Hepatocyte (in vitro differentiated cells): ENCODE results near the gene NHSL1. TPM values are rescaled to one million over a fixed set of nuclear protein-coding genes. Genes with fewer than 3 reads are reported as not detected.

Source experiments
- DNase-seq: peaks from one replicate; pipeline ENCODE4 v3.0.0-alpha.2; 2016; ENCODE audit warnings: low spot score
- H2AFZ ChIP-seq: fragments of 200-600 bp; sonication (generic); 2 replicates; pipeline ENCODE4 v1.6.0; 2016; ENCODE audit warnings: antibody characterized with exemption, mild to moderate bottlenecking
- H3K27ac ChIP-seq: fragments of 200-600 bp; sonication (generic); 2 replicates; pipeline ENCODE4 v1.5.1; 2016; ENCODE audit warnings: mild to moderate bottlenecking
- H3K27me3 ChIP-seq: fragments of 200-600 bp; sonication (generic); 2 replicates; pipeline ENCODE4 v1.6.1; 2016
- H3K36me3 ChIP-seq: fragments of 200-600 bp; sonication (generic); replicated peaks from 2 replicates; pipeline ENCODE4 v1.5.1; 2016; ENCODE audit warnings: low read depth; ENCODE audit not compliant: insufficient read depth
- H3K4me1 ChIP-seq: fragments of 200-600 bp; sonication (generic); 2 replicates; pipeline ENCODE4 v1.5.1; 2016; ENCODE audit warnings: mild to moderate bottlenecking, moderate library complexity; ENCODE audit not compliant: insufficient read depth
- H3K4me2 ChIP-seq: fragments of 200-600 bp; sonication (generic); 2 replicates; pipeline ENCODE4 v1.6.0; 2016
- H3K4me3 ChIP-seq: fragments of 200-600 bp; sonication (generic); 2 replicates; pipeline ENCODE4 v1.5.1; 2016; ENCODE audit warnings: mild to moderate bottlenecking
- H3K79me2 ChIP-seq: fragments of 200-600 bp; sonication (generic); 2 replicates; pipeline ENCODE4 v1.6.0; 2017; ENCODE audit warnings: mild to moderate bottlenecking
- H3K9me2 ChIP-seq: fragments of 200-600 bp; sonication (generic); replicated peaks from 2 replicates; pipeline ENCODE4 v1.6.0; 2017; ENCODE audit warnings: mild to moderate bottlenecking; ENCODE audit not compliant: insufficient read depth
- H3K9me3 ChIP-seq: fragments of 200-600 bp; sonication (generic); 2 replicates; pipeline ENCODE4 v1.5.1; 2016; ENCODE audit warnings: low read depth, mild to moderate bottlenecking
- H4K20me1 ChIP-seq: fragments of 200-600 bp; sonication (generic); 2 replicates; pipeline ENCODE4 v1.6.0; 2016; ENCODE audit warnings: mild to moderate bottlenecking; ENCODE audit not compliant: insufficient read depth, poor library complexity, severe bottlenecking
- EZH2 ChIP-seq: fragments of 200-600 bp; sonication (generic); IDR thresholded peaks from 2 replicates; pipeline ENCODE4 v1.6.1; 2016; ENCODE audit warnings: antibody characterized with exemption, mild to moderate bottlenecking, borderline replicate concordance
- EZH2phosphoT487 ChIP-seq: fragments of 200-600 bp; sonication (generic); IDR thresholded peaks from one replicate; pipeline ENCODE4 v1.6.1; 2018; ENCODE audit warnings: antibody characterized with exemption, mild to moderate bottlenecking, low read depth, moderate library complexity; ENCODE audit not compliant: unreplicated experiment, severe bottlenecking
- WGBS: methylation state at CpG from one replicate; pipeline ENCODE4 v1.1.6; 2016; ENCODE audit warnings: low lambda C conversion rate; ENCODE audit errors: missing lambda C conversion rate; 5-methylcytosine and 5-hydroxymethylcytosine counted together
- polyA plus RNA-seq: library from polyadenylated mRNA; unstranded; fragments of >200 nt; fragmentation: Nextera tagmentation; extraction: Ambion mirVana; gene quantifications from 2 replicates; pipeline ENCODE4 v1.2.1, GENCODE V29; 2016
- total RNA-seq: library from RNA; depleted of rRNA; stranded (reverse); fragments of >200 nt; gene quantifications from 2 replicates; pipeline ENCODE4 v1.2.3, GENCODE V29; 2014
- TF ChIP-seq, protein P1 (sequence below): fragments of 200-600 bp; sonication (generic); IDR thresholded peaks from 2 replicates; pipeline ENCODE4 v1.5.1; 2016; ENCODE audit warnings: antibody characterized with exemption, mild to moderate bottlenecking; ENCODE audit not compliant: poor library complexity

NHSL1 gene
- total and polyA plus RNA-seq, 2 experiments from 2014 or later, result 39.0 to 58.0 TPM

DNA sequence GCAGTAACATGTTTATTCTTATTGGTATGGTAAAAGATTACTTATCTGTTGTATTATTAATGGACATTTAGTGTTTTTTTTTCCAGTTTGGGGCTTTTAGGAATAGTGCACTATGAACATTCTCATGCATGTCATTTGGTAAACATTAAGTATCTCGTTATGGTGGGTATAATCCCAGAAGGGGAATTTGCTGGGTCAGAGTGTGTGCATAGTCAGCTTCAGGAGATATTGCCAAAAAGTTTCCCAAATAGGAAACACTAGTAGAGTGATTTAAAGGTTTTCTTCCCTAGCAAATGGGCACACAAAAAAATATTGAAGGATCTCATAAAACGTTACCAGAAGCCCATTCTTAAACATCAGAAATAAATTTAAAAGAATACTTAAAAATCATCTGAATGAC lies 25.2 kb upstream of the NHSL1 start:
- WGBS, result 65% methylated on average over 2 of the region's 2 CpGs
- Histone ChIP-seq H3K79me2 (peaks cover 78% of the 10 kb centered on the region), H2AFZ (no peak overlapping the region)

DNA sequence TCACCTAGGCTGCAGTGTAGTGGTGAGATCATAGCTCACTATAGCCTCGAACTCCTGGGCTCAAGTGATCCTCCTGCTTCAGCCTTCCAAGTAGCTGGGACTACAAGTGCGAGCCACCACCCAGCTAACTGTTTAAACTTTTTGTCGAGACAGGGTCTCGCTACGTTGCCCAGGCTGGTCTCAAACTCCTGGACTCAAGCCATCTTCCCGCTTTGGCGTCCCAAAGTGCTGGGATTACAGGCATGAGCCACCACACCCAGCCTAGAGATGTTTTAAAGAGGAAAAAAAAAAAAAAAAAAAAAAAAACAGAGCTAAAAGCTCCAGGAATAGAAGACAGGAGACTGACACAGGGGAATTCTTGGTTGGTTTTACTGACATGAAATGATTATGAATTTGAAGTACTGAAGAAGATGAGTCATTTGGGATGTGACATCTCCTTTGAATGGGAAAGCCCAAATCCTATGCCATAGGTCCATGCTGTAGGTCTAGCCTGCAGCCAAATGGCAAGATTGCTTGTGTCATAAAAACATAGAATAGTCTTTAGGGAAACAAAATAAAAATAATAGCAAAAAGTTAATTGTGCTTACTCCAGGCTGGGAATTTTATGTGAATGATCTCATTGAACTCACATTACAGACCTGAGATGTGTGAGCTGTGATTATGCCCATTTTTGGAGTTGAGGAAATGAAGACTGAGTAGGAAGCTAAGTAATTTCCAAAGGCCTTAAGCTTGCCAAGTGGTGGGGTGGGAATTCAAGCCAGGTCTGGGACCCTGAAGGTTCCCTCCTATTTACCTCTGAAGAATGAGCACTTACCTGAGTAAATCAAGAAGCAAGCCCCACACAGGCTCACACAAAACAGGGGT lies 24.3 kb upstream of the NHSL1 start:
- TF ChIP-seq EZH2phosphoT487 (no peak), EZH2 (no peak)
- TF ChIP-seq, protein P1, sequence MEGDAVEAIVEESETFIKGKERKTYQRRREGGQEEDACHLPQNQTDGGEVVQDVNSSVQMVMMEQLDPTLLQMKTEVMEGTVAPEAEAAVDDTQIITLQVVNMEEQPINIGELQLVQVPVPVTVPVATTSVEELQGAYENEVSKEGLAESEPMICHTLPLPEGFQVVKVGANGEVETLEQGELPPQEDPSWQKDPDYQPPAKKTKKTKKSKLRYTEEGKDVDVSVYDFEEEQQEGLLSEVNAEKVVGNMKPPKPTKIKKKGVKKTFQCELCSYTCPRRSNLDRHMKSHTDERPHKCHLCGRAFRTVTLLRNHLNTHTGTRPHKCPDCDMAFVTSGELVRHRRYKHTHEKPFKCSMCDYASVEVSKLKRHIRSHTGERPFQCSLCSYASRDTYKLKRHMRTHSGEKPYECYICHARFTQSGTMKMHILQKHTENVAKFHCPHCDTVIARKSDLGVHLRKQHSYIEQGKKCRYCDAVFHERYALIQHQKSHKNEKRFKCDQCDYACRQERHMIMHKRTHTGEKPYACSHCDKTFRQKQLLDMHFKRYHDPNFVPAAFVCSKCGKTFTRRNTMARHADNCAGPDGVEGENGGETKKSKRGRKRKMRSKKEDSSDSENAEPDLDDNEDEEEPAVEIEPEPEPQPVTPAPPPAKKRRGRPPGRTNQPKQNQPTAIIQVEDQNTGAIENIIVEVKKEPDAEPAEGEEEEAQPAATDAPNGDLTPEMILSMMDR, result no peak

More for the DNA sequence above, 25.2 kb upstream of the NHSL1 start:
- no peaks in the 10 kb centered on the region for H3K9me2 ChIP-seq
- H3K9me3 ChIP-seq, result no peaks in the 10 kb centered on the region
- H3K27ac ChIP-seq, result no peak overlapping the region
- no peak overlapping the region for H3K4me3 ChIP-seq
- H3K4me1 ChIP-seq, result peaks cover 20% of the 10 kb centered on the region
- no peaks in the 10 kb centered on the region for H3K27me3 ChIP-seq
- no peak overlapping the region for H3K4me2 ChIP-seq
- no peak for TF ChIP-seq EZH2
- TF ChIP-seq, protein P1, result no peak
- TF ChIP-seq EZH2phosphoT487, result no peak
- peaks cover 3% of the 10 kb centered on the region for H4K20me1 ChIP-seq
- H3K36me3 ChIP-seq, result no peaks in the 10 kb centered on the region
- no peak for DNase-seq

DNA sequence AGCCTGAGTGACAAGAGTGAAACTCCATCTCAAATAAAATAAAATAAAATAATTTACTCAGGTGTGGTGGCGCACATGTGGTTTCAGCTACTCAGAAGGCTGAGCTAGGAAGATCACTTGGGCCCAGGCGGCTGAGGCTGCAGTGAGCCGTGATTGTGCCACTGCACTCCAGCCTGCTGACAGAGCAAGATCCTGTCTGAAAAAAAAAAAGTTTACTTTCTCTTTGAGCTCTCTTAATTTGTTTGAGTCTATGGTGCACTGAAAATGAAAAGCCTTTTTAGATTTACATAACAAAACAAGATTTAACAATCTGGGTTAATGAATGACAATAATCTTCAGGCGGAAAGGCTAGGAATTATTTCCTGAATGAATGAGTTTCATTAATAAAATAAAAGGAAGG lies 23.3 kb upstream of the NHSL1 start:
- Histone ChIP-seq H3K4me1 (peaks cover 16% of the 10 kb centered on the region), H3K79me2 (peaks cover 81% of the 10 kb centered on the region), H3K9me2 (no peaks in the 10 kb centered on the region), H3K4me3 (no peak overlapping the region), H2AFZ (no peak overlapping the region), H3K36me3 (no peaks in the 10 kb centered on the region), H3K27ac (no peak overlapping the region), H3K4me2 (no peak overlapping the region), H3K27me3 (no peaks in the 10 kb centered on the region), H3K9me3 (peaks cover 6% of the 10 kb centered on the region), H4K20me1 (peaks cover 3% of the 10 kb centered on the region)
- WGBS, result 87% methylated on average over 4 of the region's 4 CpGs
- DNase-seq, result no peak
- TF ChIP-seq EZH2 (no peak), EZH2phosphoT487 (no peak)
- TF ChIP-seq, protein P1, result no peak

More for the DNA sequence above, 24.3 kb upstream of the NHSL1 start:
- H4K20me1 ChIP-seq, result peaks cover 3% of the 10 kb centered on the region
- DNase-seq, result no peak
- H3K4me2 ChIP-seq, result no peak overlapping the region
- H2AFZ ChIP-seq, result no peak overlapping the region
- H3K9me2 ChIP-seq, result no peaks in the 10 kb centered on the region
- no peak overlapping the region for H3K27ac ChIP-seq
- H3K9me3 ChIP-seq, result no peaks in the 10 kb centered on the region
- peaks cover 20% of the 10 kb centered on the region for H3K4me1 ChIP-seq
- H3K79me2 ChIP-seq, result peaks cover 79% of the 10 kb centered on the region
- no peak overlapping the region for H3K4me3 ChIP-seq
- no peaks in the 10 kb centered on the region for H3K36me3 ChIP-seq
- WGBS, result 91% methylated on average over 7 of the region's 7 CpGs
- H3K27me3 ChIP-seq, result no peaks in the 10 kb centered on the region
